HG03097 (cell line): ENCODE measurements around the gene COL6A3.

Experiments
- ATAC-seq: cut with Tn5 transposase; IDR thresholded peaks from one replicate; pipeline ENCODE4 v1.9.1; 2021; ENCODE audit not compliant: unreplicated experiment, low FRiP score

The COL6A3 gene

GRCh38 chr2:237300739-237301138 lies 113.2 kb downstream of the COL6A3 start:
- no peak for ATAC-seq

GRCh38 chr2:237299906-237300305 lies 114.1 kb downstream of the COL6A3 start:
- no peak for ATAC-seq

GRCh38 chr2:237298151-237299118 lies 115.5 kb downstream of the COL6A3 start:
- ATAC-seq = no peak

GRCh38 chr2:237297421-237298150 lies 116.4 kb downstream of the COL6A3 start:
- no peak for ATAC-seq

GRCh38 chr2:237296756-237297155 lies 117.2 kb downstream of the COL6A3 start:
- no peak for ATAC-seq

- no peak for ATAC-seq
These were observed 118.0 kb downstream of the COL6A3 start for GRCh38 chr2:237295889-237296480.

GRCh38 chr2:237294460-237294859 lies 119.5 kb downstream of the COL6A3 start:
- no peak for ATAC-seq

- ATAC-seq = no peak
These were observed 120.0 kb downstream of the COL6A3 start for GRCh38 chr2:237293978-237294377.

- ATAC-seq = no peak
These were observed 122.7 kb downstream of the COL6A3 start for GRCh38 chr2:237291138-237291792.

- ATAC-seq = no peak
These were observed 123.7 kb downstream of the COL6A3 start for GRCh38 chr2:237290261-237290660.

GRCh38 chr2:237289139-237289538 lies 124.8 kb downstream of the COL6A3 start:
- no peak for ATAC-seq

GRCh38 chr2:237287872-237288271 lies 126.1 kb downstream of the COL6A3 start:
- no peak for ATAC-seq

GRCh38 chr2:237283131-237283928 lies 130.6 kb downstream of the COL6A3 start:
- ATAC-seq = no peak

GRCh38 chr2:237282568-237283128 lies 131.3 kb downstream of the COL6A3 start:
- ATAC-seq = no peak

GRCh38 chr2:237281836-237282306 lies 132.1 kb downstream of the COL6A3 start:
- no peak for ATAC-seq

- ATAC-seq = no peak
These were observed 133.0 kb downstream of the COL6A3 start for GRCh38 chr2:237280939-237281338.

- ATAC-seq = no peak
These were observed 133.7 kb downstream of the COL6A3 start for GRCh38 chr2:237280229-237280628.

- ATAC-seq = no peak
These were observed 134.8 kb downstream of the COL6A3 start for GRCh38 chr2:237279012-237279768.

- ATAC-seq = no peak
These were observed 135.4 kb downstream of the COL6A3 start for GRCh38 chr2:237278568-237278967.
